Skeletal muscle tissue (tissue), 4 donors: ENCODE measurements around the gene PLXND1. TPM values are rescaled to one million over a fixed set of nuclear protein-coding genes. Genes with fewer than 3 reads are reported as not detected.
A peak's percentile ranks its signal among the peaks of the same experiment; 100 is the strongest.

ENCODE experiments used
- H3K27ac ChIP-seq: one replicate; pipeline ENCODE4 v1.7.0; 2013; ENCODE audit warnings: mild to moderate bottlenecking, low read depth, low read length, inconsistent platforms
- H3K27me3 ChIP-seq, 3 donors: one replicate each; pipeline ENCODE4 v1.7.0; 2013; ENCODE audit warnings: low read length in 3 of 3; ENCODE audit not compliant: control insufficient read depth in 3 of 3, insufficient read depth in 3 of 3
- H3K36me3 ChIP-seq, 3 donors: one replicate each; pipeline ENCODE4 v1.7.0; 2013; ENCODE audit warnings: low read length in 3 of 3; ENCODE audit not compliant: control insufficient read depth in 3 of 3, insufficient read depth in 3 of 3
- H3K4me1 ChIP-seq, 3 donors: one replicate each; pipeline ENCODE4 v1.7.0; 2013; ENCODE audit warnings: low read length in 3 of 3, mild to moderate bottlenecking in 3 of 3; ENCODE audit not compliant: control insufficient read depth in 3 of 3, insufficient read depth in 3 of 3
- H3K4me3 ChIP-seq, 3 donors: one replicate each; pipeline ENCODE4 v1.7.0; 2013; ENCODE audit warnings: low read length in 3 of 3
- H3K9ac ChIP-seq, 3 donors: one replicate each; pipeline ENCODE4 v1.7.0; 2013; ENCODE audit warnings: low read length in 3 of 3, mild to moderate bottlenecking in 3 of 3, moderate library complexity in 2 of 3, low read depth in 1 of 3
- H3K9me3 ChIP-seq, 3 donors: one replicate each; pipeline ENCODE4 v1.7.0; 2013; ENCODE audit warnings: low read length in 3 of 3; ENCODE audit not compliant: control insufficient read depth in 3 of 3
- total RNA-seq: library from RNA; depleted of rRNA; stranded (reverse); fragments of >200 nt; gene quantifications from one replicate; pipeline ENCODE4 v1.2.3, GENCODE V29; 2014
- donor health status: Osteomylitis.

The PLXND1 gene
- total RNA-seq, 1 donor from 2014 or later = 92.4 TPM

DNA sequence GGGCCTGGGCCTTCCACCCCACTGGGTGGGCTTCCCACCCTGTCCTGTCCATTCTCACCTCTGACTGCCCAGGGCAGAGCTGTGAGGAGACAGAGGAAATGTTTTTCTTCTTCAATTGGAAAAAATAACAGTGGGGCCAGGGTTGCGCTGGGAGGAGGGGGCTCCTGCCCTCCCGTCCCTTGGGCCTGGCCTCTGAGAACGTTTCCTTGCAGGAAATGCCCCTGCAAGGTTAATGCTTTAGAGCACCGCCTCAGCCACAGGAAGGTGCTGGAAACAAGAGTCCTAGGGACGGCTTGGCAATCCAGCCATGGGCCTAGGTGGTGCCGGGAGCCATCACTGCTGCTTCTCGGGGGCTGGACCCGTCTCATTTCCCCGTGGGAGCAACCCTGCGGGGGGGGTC, 3.8 kb upstream of the PLXND1 start:
- peaks cover 47 to 64% (median 63%) of the 10 kb centered on the region in 3 donors for H3K4me1 ChIP-seq

DNA sequence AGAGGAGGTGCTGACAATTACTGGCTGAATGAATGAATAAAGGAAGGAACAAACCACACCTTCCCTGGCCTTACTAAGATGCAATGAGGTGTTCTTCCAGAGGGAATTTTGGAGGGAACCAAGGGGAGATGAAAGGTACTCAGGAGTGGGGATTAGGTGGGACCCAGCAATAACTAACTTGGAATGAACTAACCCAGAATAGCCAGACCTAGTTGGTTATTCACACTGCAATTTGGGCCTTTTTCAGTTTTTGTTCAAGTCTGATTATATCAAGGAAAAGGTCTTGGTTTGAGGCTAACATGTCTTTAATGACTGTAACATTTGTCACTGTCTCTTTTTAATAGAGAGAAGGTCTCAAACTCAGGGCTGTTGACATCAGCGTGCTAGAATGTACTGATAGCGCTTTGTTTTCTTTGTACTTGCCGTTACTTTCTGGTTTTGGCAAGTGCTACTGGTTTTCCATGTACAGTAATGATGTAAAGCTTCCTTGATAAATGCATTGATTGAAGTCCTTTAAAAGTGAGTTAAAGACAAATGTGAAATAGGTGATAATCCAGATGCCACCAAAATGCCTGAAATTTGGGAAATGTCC, 3.2 kb upstream of the PLXND1 start:
- H3K4me1 ChIP-seq = peaks cover 45 to 62% (median 61%) of the 10 kb centered on the region in 3 donors
- H3K9me3 ChIP-seq = no peaks in the 10 kb centered on the region
- no peak overlapping the region for H3K4me3 ChIP-seq
- no peak overlapping the region for H3K9ac ChIP-seq
- peaks cover 0 to 2% (median 0%) of the 10 kb centered on the region in 3 donors for H3K36me3 ChIP-seq
- peaks cover 0 to 11% (median 11%) of the 10 kb centered on the region in 3 donors for H3K27me3 ChIP-seq
- H3K27ac ChIP-seq = peak overlapping the region; percentile 0

More for the DNA sequence above, 3.8 kb upstream of the PLXND1 start:
- no peaks in the 10 kb centered on the region for H3K9me3 ChIP-seq
- H3K27ac ChIP-seq = no peak overlapping the region
- H3K27me3 ChIP-seq = peaks cover 0 to 8% (median 8%) of the 10 kb centered on the region in 3 donors
- no peaks in the 10 kb centered on the region for H3K36me3 ChIP-seq
- H3K9ac ChIP-seq = no peak overlapping the region
- H3K4me3 ChIP-seq = no peak overlapping the region

DNA sequence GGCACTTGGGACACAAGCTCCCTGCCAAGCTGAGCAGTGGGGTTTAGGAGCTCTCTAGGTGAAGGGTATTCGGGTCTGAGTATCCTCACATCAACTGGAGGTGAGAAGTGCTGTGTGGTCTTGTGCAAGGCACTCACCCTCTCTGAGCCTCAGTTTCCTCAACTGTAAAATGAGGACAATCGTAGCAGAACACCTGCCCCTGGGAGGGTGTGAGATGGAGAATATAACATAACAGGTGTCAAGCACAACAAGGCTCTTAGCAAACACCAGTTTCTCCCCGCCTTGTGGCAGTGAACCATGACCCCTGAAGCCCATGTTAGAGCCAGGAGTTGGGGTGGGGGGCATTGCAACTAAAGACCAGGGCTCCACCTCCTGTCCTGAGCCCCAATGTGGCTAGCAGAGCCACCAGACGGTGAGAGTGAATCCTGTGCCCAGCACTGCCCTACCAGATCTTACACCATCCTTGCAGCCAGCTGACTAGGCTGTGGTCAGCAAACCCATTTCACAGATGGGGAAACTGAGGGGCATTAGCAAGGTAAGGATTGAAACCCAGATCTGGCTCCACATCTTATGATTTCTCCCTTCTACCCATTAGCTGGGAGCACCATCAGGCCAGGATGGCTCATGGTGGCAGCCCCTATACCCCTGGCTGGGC, 2.6 kb upstream of the PLXND1 start:
- no peak overlapping the region for H3K9ac ChIP-seq
- no peaks in the 10 kb centered on the region for H3K9me3 ChIP-seq
- H3K27me3 ChIP-seq = peaks cover 0 to 14% (median 13%) of the 10 kb centered on the region in 3 donors
- H3K36me3 ChIP-seq = peaks cover 0 to 4% (median 0%) of the 10 kb centered on the region in 3 donors
- H3K4me3 ChIP-seq = no peak overlapping the region
- peaks cover 46 to 63% (median 63%) of the 10 kb centered on the region in 3 donors for H3K4me1 ChIP-seq
- H3K27ac ChIP-seq = peak overlapping the region; percentile 0

DNA sequence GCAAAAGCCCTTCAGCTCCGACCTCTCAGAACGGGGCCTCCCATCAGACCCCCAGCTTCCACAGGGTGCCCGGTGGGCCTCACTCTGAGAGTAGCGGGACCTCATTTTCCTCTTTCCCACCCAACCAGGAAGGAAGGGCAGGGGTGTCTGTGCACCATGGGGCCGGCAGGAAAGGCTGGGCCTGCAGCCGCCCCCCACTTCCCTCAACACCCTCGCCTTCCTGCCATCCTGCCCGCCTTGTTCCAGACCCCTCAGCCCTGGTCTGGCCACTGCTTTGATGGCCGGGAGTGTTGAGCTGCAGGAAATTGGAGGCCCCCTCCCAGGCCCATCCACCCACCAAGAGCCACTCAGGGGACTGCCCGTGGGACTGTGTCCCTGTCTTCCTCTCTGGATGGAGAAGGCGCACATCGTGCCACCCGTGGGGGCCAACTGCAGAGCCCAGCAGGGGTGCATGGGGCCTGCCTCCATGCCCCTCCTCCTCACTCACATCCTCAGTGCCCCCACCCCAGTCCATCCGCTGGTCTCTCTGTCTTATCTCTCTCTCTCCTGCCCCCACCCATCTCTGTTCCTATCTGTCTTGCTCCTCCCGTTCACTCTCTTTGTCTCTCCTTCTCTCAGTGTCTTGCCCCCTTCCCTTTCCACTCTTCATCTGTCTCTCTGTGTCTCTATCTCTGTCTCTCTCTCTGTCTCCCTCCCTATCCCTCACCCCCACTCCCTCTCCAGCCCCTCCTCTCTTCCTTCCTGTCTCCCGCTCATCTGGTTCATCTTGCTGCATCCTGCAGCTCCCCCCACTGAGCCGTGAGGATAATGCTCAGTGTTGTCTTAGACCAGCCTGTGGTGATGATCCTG, 1.8 kb upstream of the PLXND1 start:
- no peaks in the 10 kb centered on the region for H3K9me3 ChIP-seq
- peaks cover 0 to 4% (median 0%) of the 10 kb centered on the region in 3 donors for H3K36me3 ChIP-seq
- peak overlapping the region in 2 of 3 donors; percentile 68 to 74 for H3K9ac ChIP-seq
- H3K27ac ChIP-seq = peak overlapping the region; percentile 92
- H3K27me3 ChIP-seq = peaks cover 0 to 14% (median 13%) of the 10 kb centered on the region in 3 donors
- peaks cover 53 to 70% (median 67%) of the 10 kb centered on the region in 3 donors for H3K4me1 ChIP-seq
- peak overlapping the region in 2 of 3 donors; percentile 9 to 13 for H3K4me3 ChIP-seq

DNA sequence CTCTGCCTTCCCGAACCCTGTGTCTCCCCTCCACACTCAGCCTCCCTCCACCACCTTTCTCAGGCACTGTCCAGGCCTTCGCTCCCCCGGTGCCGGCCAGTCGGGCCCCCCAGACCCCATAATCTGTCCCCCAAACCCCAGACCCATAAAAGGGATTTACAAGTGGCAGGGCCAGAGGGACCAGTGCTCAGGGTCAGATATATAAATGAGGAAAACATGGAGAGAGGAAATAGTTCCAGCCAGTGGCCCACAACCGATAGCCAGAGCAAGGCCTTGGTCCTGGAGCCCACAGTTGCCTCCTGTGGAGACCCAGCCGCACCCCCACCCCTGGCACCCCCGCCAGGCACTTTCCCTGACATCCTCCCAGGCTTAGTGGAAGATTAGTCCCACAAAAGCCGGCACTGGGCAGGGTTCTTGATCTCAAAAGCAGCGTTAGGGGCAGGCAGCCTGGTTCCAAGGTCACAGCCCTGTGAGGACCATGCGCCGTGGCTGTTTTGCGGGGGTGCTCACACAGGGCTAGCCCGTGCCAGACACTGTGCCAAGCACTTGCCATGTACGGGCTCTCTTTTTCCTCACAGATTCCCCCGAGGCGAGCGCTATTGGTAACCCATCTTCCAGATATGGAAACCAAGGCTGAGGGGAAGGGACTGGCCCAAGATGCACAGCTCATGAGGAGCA, 1.1 kb upstream of the PLXND1 start:
- Histone ChIP-seq H3K36me3 (peaks cover 0 to 4% (median 0%) of the 10 kb centered on the region in 3 donors), H3K4me1 (peaks cover 58 to 73% (median 67%) of the 10 kb centered on the region in 3 donors), H3K27ac (peak overlapping the region; percentile 92), H3K9ac (peak overlapping the region; percentile 67 to 74 (median 68)), H3K27me3 (peaks cover 0 to 14% (median 13%) of the 10 kb centered on the region in 3 donors), H3K9me3 (no peaks in the 10 kb centered on the region), H3K4me3 (peak overlapping the region; percentile 58 to 67 (median 59))

DNA sequence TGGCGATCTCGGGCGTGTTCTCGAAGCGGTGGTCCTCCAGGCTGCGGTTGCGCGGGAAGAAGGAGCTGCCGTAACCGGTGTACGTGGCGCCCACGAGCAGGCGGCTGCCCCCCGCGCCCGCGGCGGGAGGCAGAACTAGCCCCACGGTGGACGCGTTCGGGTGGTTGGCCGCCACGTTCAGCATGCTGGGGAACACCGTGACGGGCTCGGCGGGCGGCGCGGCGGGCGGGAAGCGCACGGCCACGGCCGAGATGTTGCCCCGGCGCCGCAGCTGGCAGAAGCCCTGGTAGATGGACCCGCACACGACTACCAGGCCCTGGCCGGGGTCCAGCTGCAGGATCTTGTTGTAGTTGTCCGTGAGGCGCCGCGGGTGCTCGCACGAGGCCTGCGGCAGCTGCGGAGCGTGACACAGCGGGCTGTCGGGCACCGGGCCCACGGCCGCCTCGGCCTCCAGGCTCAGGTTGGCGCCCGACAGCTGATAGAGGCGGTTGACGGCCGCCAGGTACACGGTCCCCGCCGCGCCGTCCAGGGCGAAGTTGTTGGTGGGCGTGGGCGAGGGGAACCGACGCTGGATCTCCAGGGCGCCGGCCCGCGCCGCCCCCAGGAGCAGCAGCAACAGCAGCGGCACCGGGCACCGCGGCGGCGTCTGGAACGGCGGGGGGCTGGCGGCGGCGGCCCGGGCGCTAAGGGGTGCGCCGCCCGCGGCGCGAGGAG, 397 bp downstream of the PLXND1 start:
- Histone ChIP-seq H3K27me3 (peaks cover 0 to 14% (median 13%) of the 10 kb centered on the region in 3 donors), H3K4me3 (peak overlapping the region; percentile 68 to 81 (median 75)), H3K9me3 (no peaks in the 10 kb centered on the region), H3K9ac (peak overlapping the region; percentile 69 to 80 (median 79)), H3K4me1 (peaks cover 62 to 73% (median 67%) of the 10 kb centered on the region in 3 donors), H3K36me3 (peaks cover 0 to 4% (median 0%) of the 10 kb centered on the region in 3 donors), H3K27ac (peak overlapping the region; percentile 72)

DNA sequence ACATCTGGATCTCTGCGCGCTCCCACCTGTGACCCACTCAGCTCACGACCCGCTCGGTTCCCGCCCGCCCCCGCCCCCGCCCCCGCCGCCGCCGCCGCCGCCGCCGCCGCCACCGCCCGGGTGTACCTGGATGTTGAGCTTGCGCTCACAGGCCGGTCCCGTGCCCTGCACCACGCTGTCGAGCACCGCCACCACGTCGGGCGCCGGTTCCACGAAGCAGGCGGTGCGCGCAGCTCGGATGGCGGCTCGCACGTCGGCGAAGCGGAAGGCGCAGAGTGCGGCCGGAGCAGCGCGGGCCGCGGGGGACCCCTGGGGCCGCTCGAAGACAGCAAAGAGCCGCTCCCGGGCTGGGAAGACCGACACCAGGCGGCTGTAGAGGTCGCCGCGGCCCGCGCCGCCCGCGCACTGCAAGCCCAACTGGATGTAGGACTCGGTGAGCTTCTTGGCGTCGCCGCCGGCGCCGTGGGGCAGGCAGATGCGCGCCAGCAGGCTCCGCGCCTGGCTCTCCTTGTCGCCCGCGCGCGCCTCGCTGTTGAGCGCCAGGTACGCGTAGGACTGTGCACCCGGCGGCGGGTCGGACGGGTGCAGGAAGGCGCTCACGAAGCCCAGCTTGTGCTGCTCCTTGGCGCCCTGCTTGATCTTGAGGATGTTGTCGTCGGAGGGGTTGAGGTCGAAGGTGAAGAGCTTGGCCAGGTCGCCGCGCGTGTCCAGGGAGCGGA, 1.1 kb downstream of the PLXND1 start:
- Histone ChIP-seq H3K36me3 (peaks cover 0 to 4% (median 0%) of the 10 kb centered on the region in 3 donors), H3K9me3 (no peaks in the 10 kb centered on the region), H3K9ac (peak overlapping the region; percentile 69 to 82 (median 80)), H3K27me3 (peaks cover 0 to 14% (median 13%) of the 10 kb centered on the region in 3 donors), H3K27ac (peak overlapping the region; percentile 80), H3K4me3 (peak overlapping the region; percentile 75 to 86 (median 83)), H3K4me1 (peaks cover 69 to 80% (median 73%) of the 10 kb centered on the region in 3 donors)

DNA sequence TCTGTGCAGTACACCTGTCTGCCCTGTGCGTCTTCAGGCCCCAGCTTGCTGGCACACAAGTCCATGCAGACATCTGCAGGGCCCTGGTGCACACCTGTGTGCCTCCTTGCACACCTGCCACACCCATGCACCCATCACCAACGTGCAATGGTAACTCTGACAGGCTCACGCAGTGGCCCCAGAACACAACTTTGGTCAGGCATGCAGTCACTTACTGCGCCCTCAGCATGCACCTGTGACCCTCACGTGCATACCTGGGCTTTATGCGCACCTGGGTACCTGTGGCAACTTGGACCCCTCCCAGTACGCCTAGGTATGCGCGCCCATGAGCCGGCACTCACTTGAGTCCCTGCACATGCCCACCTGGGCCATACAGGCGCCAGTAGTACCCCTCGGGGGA, 1.7 kb downstream of the PLXND1 start:
- Histone ChIP-seq H3K4me3 (peak overlapping the region; percentile 75 to 86 (median 83)), H3K27me3 (peaks cover 0 to 14% (median 13%) of the 10 kb centered on the region in 3 donors), H3K9ac (peak overlapping the region in 2 of 3 donors; percentile 66 to 82), H3K36me3 (peaks cover 0 to 4% (median 0%) of the 10 kb centered on the region in 3 donors), H3K4me1 (peaks cover 74 to 81% (median 75%) of the 10 kb centered on the region in 3 donors), H3K27ac (peak overlapping the region; percentile 80), H3K9me3 (no peaks in the 10 kb centered on the region)
